Activated naive CD4-positive, alpha-beta T cell treated with anti-CD3 and anti-CD28 coated beads, Interleukin-2, amount 10 ng/mL, durations not matched to agents 7 days and 5 days (primary cell): ENCODE results near the gene SYNGR1.

Source experiments
- CTCF ChIA-PET: fragments of 350-600 bp; sonication (Branson Sonifier 250); formaldehyde crosslinking; loops from one replicate; lab custom pipeline; 2021; ENCODE audit warnings: antibody characterized with exemption; lab: Charles Lee
- DNase-seq: peaks from one replicate; pipeline ENCODE4 v3.0.0-alpha.2; 2020
- H3K27ac Mint-ChIP-seq: one replicate; pipeline ENCODE4 v1.8.0; 2021; ENCODE audit warnings: mild to moderate bottlenecking, moderate library complexity, mixed read lengths
- H3K27me3 Mint-ChIP-seq: one replicate; pipeline ENCODE4 v1.8.0; 2021; ENCODE audit warnings: mild to moderate bottlenecking, mixed read lengths
- H3K36me3 Mint-ChIP-seq: one replicate; pipeline ENCODE4 v1.8.0; 2021; ENCODE audit warnings: mixed read lengths
- H3K4me1 Mint-ChIP-seq: one replicate; pipeline ENCODE4 v1.8.0; 2021; ENCODE audit warnings: mixed read lengths
- H3K4me3 Mint-ChIP-seq: one replicate; pipeline ENCODE4 v1.8.0; 2021; ENCODE audit warnings: mild to moderate bottlenecking, moderate library complexity, mixed read lengths
- H3K9me3 Mint-ChIP-seq: one replicate; pipeline ENCODE4 v1.8.0; 2021; ENCODE audit warnings: mixed read lengths

The SYNGR1 gene

DNA sequence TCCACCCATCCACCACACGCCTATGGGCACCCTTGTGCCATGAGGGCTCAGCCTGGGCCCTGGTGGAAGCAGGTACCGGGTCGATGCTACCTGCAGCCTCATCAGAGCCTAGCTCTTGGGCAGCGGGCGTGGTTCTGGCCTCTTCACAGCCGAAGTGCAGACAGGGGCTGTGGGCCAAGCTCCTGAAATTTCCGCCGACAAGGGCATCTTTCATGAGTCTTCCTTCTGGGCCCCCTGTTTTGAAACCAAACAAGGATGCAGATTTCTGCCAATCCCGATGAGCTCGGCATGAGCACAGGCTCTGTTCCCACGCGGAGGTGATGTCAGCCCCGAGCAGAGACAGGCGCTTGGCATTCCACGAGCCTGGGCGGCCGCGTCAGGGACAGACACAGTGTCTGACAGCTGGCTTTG lies 84.5 kb downstream of the SYNGR1 start:
- Mint-ChIP-seq H3K4me3 (no peak overlapping the region), H3K36me3 (peaks cover 15% of the 10 kb centered on the region), H3K27me3 (peaks cover 20% of the 10 kb centered on the region), H3K9me3 (no peaks in the 10 kb centered on the region), H3K27ac (no peak overlapping the region), H3K4me1 (peaks cover 21% of the 10 kb centered on the region)
- DNase-seq, result no peak
- CTCF ChIA-PET, result no interaction called here

GRCh38 chr22:39434721-39435120 lies 84.9 kb downstream of the SYNGR1 start:
- CTCF ChIA-PET, result interaction anchor here (0.7 to 1.2 kb wide), 2 partner anchors 47 to 94 kb away, joined by 3 to 4 read pairs; no protein-coding TSS in a partner anchor
- Mint-ChIP-seq H3K27ac (no peak overlapping the region), H3K27me3 (peaks cover 22% of the 10 kb centered on the region), H3K9me3 (no peaks in the 10 kb centered on the region), H3K4me3 (no peak overlapping the region), H3K4me1 (peaks cover 24% of the 10 kb centered on the region), H3K36me3 (peaks cover 13% of the 10 kb centered on the region)
- DNase-seq, result no peak
